Muscle of leg (tissue), 11 donors: Measurements from ENCODE around the gene KIF26B. TPM values are rescaled to one million over a fixed set of nuclear protein-coding genes. Genes with fewer than 3 reads are reported as not detected.
"Not testable (repeated sequence)": the region's sequence is repeated elsewhere in the genome, so short reads cannot be mapped to it uniquely, and the experiment has no call there.

Experiments
- DNase-seq: peaks from one replicate; pipeline ENCODE4 v3.0.0; 2013
- H3K27ac ChIP-seq: one replicate; pipeline ENCODE4 v1.5.1; 2013; ENCODE audit warnings: mild to moderate bottlenecking, low read length, control low read depth
- H3K27me3 ChIP-seq: one replicate; pipeline ENCODE4 v1.6.1; 2013; ENCODE audit warnings: low read length; ENCODE audit not compliant: control insufficient read depth, insufficient read depth
- H3K36me3 ChIP-seq: one replicate; pipeline ENCODE4 v1.6.1; 2013; ENCODE audit warnings: low read length; ENCODE audit not compliant: control insufficient read depth, insufficient read depth
- H3K4me1 ChIP-seq: one replicate; pipeline ENCODE4 v1.6.1; 2013; ENCODE audit warnings: low read length; ENCODE audit not compliant: control insufficient read depth, insufficient read depth
- H3K4me3 ChIP-seq: one replicate; pipeline ENCODE4 v1.5.1; 2013; ENCODE audit warnings: low read length, control low read depth
- H3K9me3 ChIP-seq: replicated peaks from 2 replicates; pipeline ENCODE4 v1.6.1; 2013; ENCODE audit warnings: low read depth, low read length; ENCODE audit not compliant: control insufficient read depth
- WGBS: methylation state at CpG from one replicate; pipeline ENCODE4 v1.1.5; 2013; ENCODE audit warnings: missing lambda C conversion rate; ENCODE audit not compliant: insufficient coverage; 5-methylcytosine and 5-hydroxymethylcytosine counted together
- polyA plus RNA-seq, 8 donors: library from polyadenylated mRNA; unstranded; fragments of 120-200 nt; gene quantifications; one replicate each; pipeline versions ENCODE4 v1.2.1 to v1.2.3, GENCODE V29; 2013; ENCODE audit warnings: inconsistent platforms in 1 of 8, low replicate concordance in 1 of 8; ENCODE audit not compliant: insufficient read length in 8 of 8, insufficient read depth in 1 of 8
- total RNA-seq: library from RNA; stranded (reverse); fragments of 120-200 nt; gene quantifications from one replicate; pipeline ENCODE4 v1.2.4, GENCODE V29; 2013

Gene KIF26B
- total and polyA plus RNA-seq, 9 donors = 0.89 to 2.4 (median 1.0) TPM

DNA sequence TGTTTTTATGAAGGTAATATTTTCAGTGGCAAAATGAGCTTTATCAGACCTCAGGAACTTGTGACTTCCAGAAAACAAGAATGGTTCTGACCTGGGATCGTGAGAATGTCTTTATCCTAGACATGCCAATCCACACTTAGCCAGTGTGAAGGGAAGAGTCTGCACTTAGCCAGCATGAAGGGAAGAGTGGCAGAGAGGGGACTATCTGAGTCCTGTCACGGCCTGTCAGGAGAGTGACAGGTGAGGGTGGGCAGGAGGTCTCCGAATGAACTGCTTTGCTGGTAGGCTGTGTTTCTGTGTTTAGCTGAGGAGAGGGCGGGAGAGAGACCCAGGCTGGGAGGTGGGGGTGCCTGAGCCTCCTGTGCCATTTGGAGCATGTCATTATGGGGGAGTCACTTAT is 173.1 kb downstream of the KIF26B start:
- H3K27ac ChIP-seq = peak overlapping the region; percentile 57
- no peak for DNase-seq
- no peak overlapping the region for H3K4me3 ChIP-seq
- H3K27me3 ChIP-seq = no peaks in the 10 kb centered on the region
- 81% methylated on average over 4 of the region's 4 CpGs for WGBS
- peaks cover 5% of the 10 kb centered on the region for H3K4me1 ChIP-seq
- no peaks in the 10 kb centered on the region for H3K36me3 ChIP-seq
- H3K9me3 ChIP-seq = no peaks in the 10 kb centered on the region

DNA sequence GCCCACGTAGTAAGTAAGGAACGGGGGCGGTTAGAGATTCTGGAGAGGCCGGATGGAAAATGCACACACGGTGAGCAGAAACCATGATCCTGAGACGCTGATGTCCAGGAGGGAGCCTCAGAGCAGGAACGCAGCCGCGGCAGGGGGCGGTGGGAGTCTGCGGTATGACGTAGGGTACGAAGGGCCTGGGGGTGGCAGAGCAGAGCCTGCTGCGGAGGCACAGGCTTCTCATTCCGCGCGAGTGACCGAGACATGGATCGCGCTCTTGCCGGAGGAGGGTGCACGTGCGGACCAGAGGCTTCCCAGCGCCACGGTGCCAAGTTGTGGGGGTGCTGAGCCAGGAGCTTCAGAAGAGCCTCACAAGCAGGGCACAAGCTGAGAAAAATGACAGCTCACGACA is 176.2 kb downstream of the KIF26B start:
- H3K4me3 ChIP-seq = no peak overlapping the region
- no peaks in the 10 kb centered on the region for H3K36me3 ChIP-seq
- peaks cover 6% of the 10 kb centered on the region for H3K27me3 ChIP-seq
- H3K9me3 ChIP-seq = no peaks in the 10 kb centered on the region
- 79% methylated on average over 25 of the region's 26 CpGs for WGBS
- H3K27ac ChIP-seq = no peak overlapping the region
- peak; percentile 33 for DNase-seq
- H3K4me1 ChIP-seq = peaks cover 5% of the 10 kb centered on the region

DNA sequence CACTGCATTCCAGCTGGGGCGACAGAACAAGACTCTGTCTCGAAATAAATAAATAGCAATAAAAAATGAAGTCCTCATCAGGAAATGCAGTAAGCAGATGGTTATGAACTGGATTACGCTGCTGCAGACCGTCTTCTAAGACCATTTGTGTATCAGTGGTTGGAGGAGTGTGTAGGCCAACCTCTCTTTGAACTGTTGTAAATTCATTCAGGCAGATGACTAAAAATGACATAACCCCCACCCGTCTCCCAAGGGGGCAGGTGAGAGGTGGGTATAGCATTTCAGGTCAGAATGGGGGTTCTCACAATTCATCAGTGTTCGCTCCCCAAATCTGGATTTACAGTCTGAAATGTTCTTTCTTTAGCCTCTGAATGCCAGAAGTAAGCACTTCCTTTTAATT is 177.3 kb downstream of the KIF26B start:
- Histone ChIP-seq H3K9me3 (no peaks in the 10 kb centered on the region), H3K4me1 (peaks cover 2% of the 10 kb centered on the region), H3K36me3 (no peaks in the 10 kb centered on the region), H3K27ac (no peak overlapping the region), H3K4me3 (no peak overlapping the region), H3K27me3 (peaks cover 7% of the 10 kb centered on the region)
- no peak for DNase-seq
- 79% methylated on average over 2 of the region's 6 CpGs for WGBS

GRCh38 chr1:245332513-245332912 is 177.7 kb downstream of the KIF26B start:
- Histone ChIP-seq H3K4me3 (no peak overlapping the region), H3K27me3 (peaks cover 7% of the 10 kb centered on the region), H3K4me1 (peaks cover 2% of the 10 kb centered on the region), H3K36me3 (no peaks in the 10 kb centered on the region), H3K27ac (no peak overlapping the region), H3K9me3 (no peaks in the 10 kb centered on the region)
- no peak for DNase-seq
- 73% methylated on average over 2 of the region's 6 CpGs for whole genome bisulfite sequencing

DNA sequence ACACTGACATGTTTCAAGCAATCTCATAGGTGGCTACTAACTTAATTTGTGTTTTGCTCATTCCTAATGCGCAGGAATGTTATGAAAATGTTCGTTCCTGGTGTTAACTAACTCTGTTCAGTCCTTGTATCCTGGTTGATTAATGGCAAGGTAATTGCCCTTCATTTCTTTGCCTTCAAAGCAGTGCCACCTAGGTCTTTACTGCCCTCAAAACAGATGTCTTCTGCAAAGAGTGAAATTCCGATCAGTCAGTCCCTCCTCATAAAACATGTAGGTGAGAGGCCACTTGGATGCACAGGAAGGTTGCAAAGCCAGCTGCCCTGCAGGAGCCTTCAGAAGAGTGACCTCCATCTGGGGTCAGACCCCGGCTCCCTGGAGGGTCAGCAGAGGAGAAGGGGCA is 179.4 kb downstream of the KIF26B start:
- Histone ChIP-seq H3K27ac (no peak overlapping the region), H3K4me3 (no peak overlapping the region), H3K27me3 (peaks cover 7% of the 10 kb centered on the region), H3K4me1 (no peaks in the 10 kb centered on the region), H3K9me3 (no peaks in the 10 kb centered on the region), H3K36me3 (no peaks in the 10 kb centered on the region)
- no peak for DNase-seq
- 67% methylated on average over 1 of the region's 4 CpGs for WGBS

DNA sequence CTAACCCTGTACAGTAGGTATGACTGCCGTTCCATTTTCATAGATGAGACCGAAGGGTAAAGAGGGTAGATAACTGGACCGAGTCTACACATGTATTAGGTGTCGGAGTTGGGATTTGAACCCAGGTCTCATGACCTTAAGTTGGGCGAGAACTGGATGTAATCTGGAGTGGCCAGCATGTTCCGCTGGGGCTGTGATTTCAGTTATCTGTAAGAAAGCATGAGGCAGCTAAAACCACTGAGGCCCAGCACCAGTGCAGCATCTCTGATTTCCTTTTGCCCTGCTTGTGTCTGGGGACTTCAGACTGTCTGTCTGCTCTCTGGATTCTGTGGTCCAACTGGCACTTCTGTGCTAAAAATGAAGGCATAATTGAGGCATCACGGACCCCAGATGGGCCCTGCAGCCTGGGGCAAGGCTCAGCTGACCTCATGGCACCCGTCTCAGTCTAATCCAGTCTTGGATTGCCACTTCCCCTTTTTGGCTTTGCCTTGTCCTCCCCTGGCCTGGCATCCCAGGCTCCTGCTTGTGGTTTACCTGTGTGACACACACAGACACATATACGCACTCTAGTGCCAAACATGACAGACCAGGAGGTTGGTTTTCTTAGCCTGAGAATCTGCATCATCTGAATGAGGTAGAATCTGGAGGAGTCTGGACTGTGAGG is 180.2 kb downstream of the KIF26B start:
- H3K27ac ChIP-seq = no peak overlapping the region
- no peaks in the 10 kb centered on the region for H3K4me1 ChIP-seq
- H3K9me3 ChIP-seq = no peaks in the 10 kb centered on the region
- H3K36me3 ChIP-seq = no peaks in the 10 kb centered on the region
- H3K4me3 ChIP-seq = no peak overlapping the region
- H3K27me3 ChIP-seq = peaks cover 7% of the 10 kb centered on the region
- 95% methylated on average over 7 of the region's 9 CpGs for WGBS
- DNase-seq = no peak

- not testable (repeated sequence) for H3K4me3 ChIP-seq, H3K9me3 ChIP-seq, H3K27ac ChIP-seq, H3K36me3 ChIP-seq, H3K4me1 ChIP-seq, DNase-seq, H3K27me3 ChIP-seq
- WGBS = 87% methylated on average over 22 of the region's 22 CpGs
Measured at GRCh38 chr1:245335684-245336083, 180.9 kb downstream of the KIF26B start.

DNA sequence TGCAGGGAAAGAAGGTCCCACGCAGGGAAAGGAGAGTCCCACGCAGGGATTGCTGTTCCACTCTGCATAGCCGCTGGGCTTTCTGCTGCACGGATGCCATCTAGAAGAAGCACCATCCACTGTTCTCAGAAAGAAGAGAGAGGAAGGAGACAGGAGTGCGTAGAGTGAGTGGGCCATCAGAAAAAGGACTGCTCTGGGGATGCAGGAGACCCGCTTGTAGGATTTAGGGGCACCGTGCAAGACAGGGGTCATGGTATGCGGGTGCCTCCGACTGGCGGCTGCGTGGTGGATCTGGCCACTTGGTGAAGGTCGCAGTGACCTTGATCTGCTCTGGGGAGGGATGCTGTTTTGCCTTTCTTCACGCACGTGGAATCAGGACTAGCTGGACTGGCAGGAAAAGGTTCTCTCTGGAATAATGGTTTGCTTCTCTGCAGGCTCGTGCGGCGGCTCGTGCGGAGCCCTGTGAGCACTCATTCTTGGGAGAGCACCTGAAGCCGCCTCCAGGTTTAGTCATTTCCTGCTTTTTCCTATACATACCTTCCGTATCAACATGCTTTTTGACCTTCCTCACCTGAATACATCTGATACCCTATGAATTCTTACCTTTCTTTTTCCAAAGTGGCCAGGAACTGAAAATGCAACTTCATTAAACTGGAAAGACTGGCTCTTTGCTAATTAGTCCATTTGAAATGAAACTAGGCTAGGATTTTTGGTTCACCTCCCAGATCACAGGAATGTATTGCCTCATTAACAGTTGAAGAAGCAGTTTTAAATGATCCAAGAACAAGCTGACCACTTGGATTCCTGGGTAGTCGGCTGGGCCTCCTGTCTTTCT is 181.6 kb downstream of the KIF26B start:
- 76% methylated on average over 21 of the region's 22 CpGs for WGBS
- no peak overlapping the region for H3K4me3 ChIP-seq
- no peaks in the 10 kb centered on the region for H3K4me1 ChIP-seq
- no peaks in the 10 kb centered on the region for H3K36me3 ChIP-seq
- no peak for DNase-seq
- peaks cover 9% of the 10 kb centered on the region for H3K27me3 ChIP-seq
- no peak overlapping the region for H3K27ac ChIP-seq
- H3K9me3 ChIP-seq = no peaks in the 10 kb centered on the region

DNA sequence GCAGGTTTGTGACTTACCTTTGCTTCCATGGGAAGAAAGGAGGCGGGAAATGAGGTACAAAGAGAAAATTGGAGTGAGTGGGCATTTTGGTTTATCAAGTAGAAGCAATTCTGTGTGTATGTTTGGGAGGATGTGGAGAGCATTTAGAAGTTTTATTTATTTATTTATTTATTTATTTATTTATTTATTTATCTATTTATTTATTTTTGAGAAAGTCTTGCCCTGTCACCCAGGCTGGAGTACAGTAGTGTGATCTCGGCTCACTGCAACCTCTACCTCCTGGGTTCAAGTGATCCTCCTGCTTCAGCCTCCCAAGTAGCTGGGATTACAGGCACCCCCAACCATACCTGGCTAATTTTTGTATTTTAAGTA is 182.2 kb downstream of the KIF26B start:
- not testable (repeated sequence) for H3K27me3 ChIP-seq, H3K27ac ChIP-seq, H3K36me3 ChIP-seq, H3K4me1 ChIP-seq, H3K9me3 ChIP-seq, H3K4me3 ChIP-seq, DNase-seq
- WGBS = no CpG with 5 or more reads among the region's 2 CpGs

DNA sequence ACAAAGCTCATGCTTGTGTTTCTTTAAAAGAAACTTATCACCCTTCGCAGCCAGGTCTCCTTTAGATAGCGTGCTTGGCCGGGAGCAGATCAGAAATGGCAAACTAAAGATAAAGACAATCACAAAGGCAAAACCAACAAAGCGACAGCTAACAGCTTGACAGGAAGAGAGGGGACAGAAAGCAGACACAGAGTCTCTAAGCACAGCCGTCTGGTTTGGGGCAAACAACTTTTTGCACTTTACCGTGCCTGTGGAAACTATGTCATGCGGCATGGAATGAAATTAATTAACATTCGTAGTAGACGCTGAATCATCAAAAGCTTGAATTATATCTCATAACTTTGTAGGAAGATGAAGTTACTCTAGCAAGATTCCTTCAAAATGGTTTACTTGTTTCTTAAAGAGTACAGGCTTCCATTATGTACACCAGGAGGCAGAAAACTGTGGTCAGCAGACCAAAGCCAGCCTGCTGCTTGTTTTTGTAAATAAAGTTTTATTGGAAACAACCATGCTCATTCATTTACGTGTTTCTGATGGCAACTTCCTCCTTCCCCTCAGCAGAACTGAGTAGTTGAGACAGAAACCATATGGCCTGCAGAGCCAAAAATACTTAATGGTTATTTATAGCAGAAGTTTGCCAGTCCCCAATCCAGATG is 183.2 kb downstream of the KIF26B start:
- Histone ChIP-seq H3K27ac (no peak overlapping the region), H3K4me3 (no peak overlapping the region), H3K36me3 (no peaks in the 10 kb centered on the region), H3K27me3 (peaks cover 9% of the 10 kb centered on the region), H3K4me1 (no peaks in the 10 kb centered on the region), H3K9me3 (no peaks in the 10 kb centered on the region)
- WGBS = 74% methylated on average over 2 of the region's 10 CpGs
- no peak for DNase-seq
